ENCODE measurements around the gene POLD2. TPM values are rescaled to one million over a fixed set of nuclear protein-coding genes. Genes with fewer than 3 reads are reported as not detected.

Gene POLD2
- total RNA-seq, 2 donors from 2014 or later = 38.7 to 43.8 TPM

DNA sequence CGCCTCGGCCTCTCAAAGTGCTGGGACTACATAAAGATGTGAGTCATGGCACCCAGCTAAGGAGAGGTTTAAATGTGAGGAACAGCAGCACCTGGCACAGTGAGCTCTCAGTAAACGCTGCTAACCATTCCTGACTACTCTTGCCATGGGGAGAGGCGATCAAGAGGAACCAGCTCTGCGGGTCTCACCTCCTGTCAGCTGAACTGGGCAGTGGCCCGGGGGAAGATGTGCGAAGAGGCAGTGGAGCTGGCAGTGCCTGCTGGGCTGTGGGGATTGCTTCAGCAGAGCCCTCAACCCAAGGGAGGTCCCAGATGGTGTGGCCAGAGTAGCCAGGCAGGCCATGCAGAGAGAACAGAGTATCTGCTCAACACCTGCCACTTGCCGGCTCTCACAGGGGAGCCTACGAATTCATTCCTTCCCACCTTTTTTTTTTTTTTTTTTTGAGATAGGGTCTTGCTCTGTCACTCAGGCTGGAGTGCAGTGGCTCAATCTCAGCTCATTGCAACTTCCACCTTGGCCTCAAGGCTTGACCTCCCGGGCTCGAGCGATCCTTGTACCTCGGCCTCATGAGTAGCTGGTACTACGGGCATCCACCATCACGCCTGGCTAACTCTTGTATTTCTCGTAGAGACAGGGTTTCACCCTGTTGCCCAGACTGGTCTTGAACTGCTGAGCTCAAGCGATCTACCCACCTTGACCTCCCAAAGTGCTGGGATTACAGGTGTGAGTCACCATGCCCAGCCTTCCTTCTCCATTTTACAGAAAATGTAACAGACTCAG, 47.9 kb downstream of the POLD2 start:
- ATAC-seq (ENCODE audit: insufficient number of reproducible peaks, low FRiP score, low read depth) (no peak), DNase-seq (ENCODE audit: low spot score) (no peak)
- Histone ChIP-seq H3K4me3 (no peak overlapping the region), H3K27me3 (replicated peaks; ENCODE audit: insufficient read depth) (no peaks in the 10 kb centered on the region), H3K36me3 (peaks cover 32% of the 10 kb centered on the region), H3K27ac (no peak overlapping the region), H3K4me1 (ENCODE audit: control insufficient read depth in 1 of 2, low read depth in 2 of 2) (peaks cover 22 to 25% of the 10 kb centered on the region in 2 donors), H3K9me3 (no peaks in the 10 kb centered on the region)
- TF ChIP-seq, protein P1, sequence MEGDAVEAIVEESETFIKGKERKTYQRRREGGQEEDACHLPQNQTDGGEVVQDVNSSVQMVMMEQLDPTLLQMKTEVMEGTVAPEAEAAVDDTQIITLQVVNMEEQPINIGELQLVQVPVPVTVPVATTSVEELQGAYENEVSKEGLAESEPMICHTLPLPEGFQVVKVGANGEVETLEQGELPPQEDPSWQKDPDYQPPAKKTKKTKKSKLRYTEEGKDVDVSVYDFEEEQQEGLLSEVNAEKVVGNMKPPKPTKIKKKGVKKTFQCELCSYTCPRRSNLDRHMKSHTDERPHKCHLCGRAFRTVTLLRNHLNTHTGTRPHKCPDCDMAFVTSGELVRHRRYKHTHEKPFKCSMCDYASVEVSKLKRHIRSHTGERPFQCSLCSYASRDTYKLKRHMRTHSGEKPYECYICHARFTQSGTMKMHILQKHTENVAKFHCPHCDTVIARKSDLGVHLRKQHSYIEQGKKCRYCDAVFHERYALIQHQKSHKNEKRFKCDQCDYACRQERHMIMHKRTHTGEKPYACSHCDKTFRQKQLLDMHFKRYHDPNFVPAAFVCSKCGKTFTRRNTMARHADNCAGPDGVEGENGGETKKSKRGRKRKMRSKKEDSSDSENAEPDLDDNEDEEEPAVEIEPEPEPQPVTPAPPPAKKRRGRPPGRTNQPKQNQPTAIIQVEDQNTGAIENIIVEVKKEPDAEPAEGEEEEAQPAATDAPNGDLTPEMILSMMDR (IDR thresholded peaks at IDR 0.05) = no peak

DNA sequence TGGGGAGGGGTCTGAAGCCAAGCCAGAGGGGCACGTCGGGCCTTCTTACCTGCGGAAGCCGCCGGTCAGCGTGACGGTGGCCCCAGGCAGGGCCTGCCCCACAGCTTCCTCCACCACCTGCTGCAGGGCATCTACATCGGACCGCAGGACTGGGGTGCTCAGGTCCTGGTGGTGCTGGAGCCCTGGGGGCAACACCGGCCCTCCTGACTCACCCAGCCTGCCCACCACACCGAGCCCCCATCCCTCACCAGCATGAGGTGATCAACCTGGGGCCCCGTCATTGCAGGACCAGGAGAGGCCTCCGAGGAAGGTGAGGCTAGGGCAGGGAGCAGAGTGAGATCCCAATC, 49.0 kb downstream of the POLD2 start:
- no peak overlapping the region for H3K4me3 ChIP-seq
- ATAC-seq (ENCODE audit: insufficient number of reproducible peaks, low FRiP score, low read depth) (no peak), DNase-seq (ENCODE audit: low spot score) (no peak)
- peaks cover 22% of the 10 kb centered on the region for H3K36me3 ChIP-seq
- H3K27ac ChIP-seq = peak overlapping the region; percentile 70 to 72
- no peaks in the 10 kb centered on the region for H3K9me3 ChIP-seq
- TF ChIP-seq, protein P1 (IDR thresholded peaks at IDR 0.05) = no peak
- no peaks in the 10 kb centered on the region for H3K27me3 ChIP-seq (replicated peaks; ENCODE audit: insufficient read depth)
- peaks cover 22 to 25% of the 10 kb centered on the region in 2 donors for H3K4me1 ChIP-seq (ENCODE audit: control insufficient read depth in 1 of 2, low read depth in 2 of 2)

GRCh38 chr7:44073664-44074348, 49.5 kb downstream of the POLD2 start:
- DNase-seq (ENCODE audit: low spot score) = peak; percentile 45
- no peak for ATAC-seq (ENCODE audit: insufficient number of reproducible peaks, low FRiP score, low read depth)
- Histone ChIP-seq H3K36me3 (peaks cover 17% of the 10 kb centered on the region), H3K9me3 (no peaks in the 10 kb centered on the region), H3K4me3 (peak overlapping the region; percentile 35), H3K4me1 (ENCODE audit: control insufficient read depth in 1 of 2, low read depth in 2 of 2) (peaks cover 22 to 25% of the 10 kb centered on the region in 2 donors), H3K27ac (peak overlapping the region; percentile 70 to 72), H3K27me3 (replicated peaks; ENCODE audit: insufficient read depth) (no peaks in the 10 kb centered on the region)
- TF ChIP-seq, protein P1 (IDR thresholded peaks at IDR 0.05) = no peak

DNA sequence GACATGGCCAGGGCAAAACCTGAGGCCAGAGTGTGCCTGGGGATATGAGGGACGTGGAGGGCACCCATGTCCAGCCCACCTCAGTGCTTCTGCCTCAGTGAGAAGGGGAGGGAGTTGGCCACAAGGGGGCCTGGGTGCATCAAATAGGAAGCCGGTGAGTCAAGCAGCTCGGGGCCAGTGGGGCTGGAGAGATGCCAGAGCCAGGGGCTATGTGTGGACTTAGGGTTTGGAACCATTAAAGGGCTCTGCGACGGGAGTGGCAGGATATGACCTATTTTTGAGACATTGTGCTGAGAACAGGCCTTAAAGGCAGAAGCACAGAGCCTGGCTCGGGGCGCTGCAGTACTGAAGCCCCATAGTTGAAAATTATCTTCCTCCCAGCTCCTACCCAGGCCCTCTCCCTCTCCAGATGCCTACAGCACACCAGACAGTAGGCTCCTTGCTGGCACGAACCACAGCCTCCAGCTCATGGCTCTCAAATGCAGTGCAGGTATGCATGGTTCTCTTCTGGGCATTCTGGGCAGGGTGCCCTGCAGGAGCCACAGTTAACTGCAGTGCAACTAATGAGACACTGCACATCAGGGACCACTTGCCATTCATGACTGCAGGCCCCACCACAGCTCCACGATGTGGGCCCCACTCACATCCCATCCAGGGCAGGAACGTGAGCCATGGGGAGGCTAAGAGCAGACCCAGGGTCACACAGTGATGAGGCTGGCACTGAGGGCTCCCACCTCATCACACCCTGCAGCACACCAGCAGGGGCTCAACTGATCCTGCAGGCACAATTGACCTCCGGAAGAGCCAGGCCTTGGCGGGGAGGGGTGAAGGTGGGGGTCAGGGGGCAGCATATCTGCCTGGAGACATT, 50.8 kb downstream of the POLD2 start:
- Histone ChIP-seq H3K27ac (peak overlapping the region; percentile 70 to 72), H3K4me3 (no peak overlapping the region), H3K4me1 (ENCODE audit: control insufficient read depth in 1 of 2, low read depth in 2 of 2) (peaks cover 22 to 25% of the 10 kb centered on the region in 2 donors), H3K36me3 (peaks cover 5% of the 10 kb centered on the region), H3K27me3 (replicated peaks; ENCODE audit: insufficient read depth) (no peaks in the 10 kb centered on the region), H3K9me3 (no peaks in the 10 kb centered on the region)
- ATAC-seq (ENCODE audit: insufficient number of reproducible peaks, low FRiP score, low read depth) (peak; percentile 62), DNase-seq (ENCODE audit: low spot score) (peak; percentile 93)
- TF ChIP-seq, protein P1 (IDR thresholded peaks at IDR 0.05) = peak; percentile 81
